GM12874 (cell line): ENCODE data around the gene SCARF2.

Experiments
- TF ChIP-seq, protein P1 (sequence below): IDR thresholded peaks from 2 replicates; pipeline ENCODE4 v1.5.1; 2011; ENCODE audit warnings: low read depth, mild to moderate bottlenecking, control low read depth, low read length, moderate library complexity; ENCODE audit not compliant: insufficient read depth

Gene SCARF2

GRCh38 chr22:20456064-20456721, 18.6 kb upstream of the SCARF2 start:
- TF ChIP-seq, protein P1, sequence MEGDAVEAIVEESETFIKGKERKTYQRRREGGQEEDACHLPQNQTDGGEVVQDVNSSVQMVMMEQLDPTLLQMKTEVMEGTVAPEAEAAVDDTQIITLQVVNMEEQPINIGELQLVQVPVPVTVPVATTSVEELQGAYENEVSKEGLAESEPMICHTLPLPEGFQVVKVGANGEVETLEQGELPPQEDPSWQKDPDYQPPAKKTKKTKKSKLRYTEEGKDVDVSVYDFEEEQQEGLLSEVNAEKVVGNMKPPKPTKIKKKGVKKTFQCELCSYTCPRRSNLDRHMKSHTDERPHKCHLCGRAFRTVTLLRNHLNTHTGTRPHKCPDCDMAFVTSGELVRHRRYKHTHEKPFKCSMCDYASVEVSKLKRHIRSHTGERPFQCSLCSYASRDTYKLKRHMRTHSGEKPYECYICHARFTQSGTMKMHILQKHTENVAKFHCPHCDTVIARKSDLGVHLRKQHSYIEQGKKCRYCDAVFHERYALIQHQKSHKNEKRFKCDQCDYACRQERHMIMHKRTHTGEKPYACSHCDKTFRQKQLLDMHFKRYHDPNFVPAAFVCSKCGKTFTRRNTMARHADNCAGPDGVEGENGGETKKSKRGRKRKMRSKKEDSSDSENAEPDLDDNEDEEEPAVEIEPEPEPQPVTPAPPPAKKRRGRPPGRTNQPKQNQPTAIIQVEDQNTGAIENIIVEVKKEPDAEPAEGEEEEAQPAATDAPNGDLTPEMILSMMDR: peak; percentile 95

DNA sequence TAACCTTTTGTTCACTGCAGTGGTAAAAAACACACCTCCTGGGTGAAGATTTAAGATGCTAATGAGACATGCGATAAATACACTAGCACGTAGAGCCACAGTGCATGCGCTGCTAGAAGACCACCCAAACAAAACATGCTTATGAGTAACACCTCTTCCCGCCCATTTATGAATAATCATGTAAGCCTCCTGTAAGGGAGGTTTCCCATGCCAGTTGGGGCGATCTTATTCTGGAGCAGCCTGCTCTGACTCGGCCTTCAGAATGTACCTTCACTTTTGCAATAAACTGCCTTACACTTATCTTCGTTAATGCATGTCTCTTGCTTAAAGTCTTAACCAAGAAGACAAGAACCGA, 18.1 kb upstream of the SCARF2 start:
- TF ChIP-seq, protein P1: no peak

DNA sequence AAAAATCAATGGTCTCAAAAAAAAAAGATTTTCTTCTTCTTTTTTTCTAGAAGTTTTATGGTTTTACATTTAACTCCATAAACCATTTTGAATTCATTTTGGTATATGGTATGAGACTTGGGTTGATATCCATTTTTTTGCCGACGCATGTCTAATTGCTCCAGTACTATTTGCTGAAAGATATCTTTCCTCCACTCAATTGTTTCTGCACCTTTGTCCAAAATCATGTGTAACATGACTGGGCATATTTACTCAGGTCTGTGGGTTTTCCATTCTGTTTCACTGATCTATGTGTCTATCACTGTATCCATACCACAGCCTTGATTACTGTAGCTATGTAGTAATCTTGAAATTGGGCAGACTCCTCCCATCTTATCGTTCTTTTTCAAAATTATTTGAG, 15.6 kb upstream of the SCARF2 start:
- TF ChIP-seq, protein P1: no peak

- TF ChIP-seq, protein P1: no peak
Observed at GRCh38 chr22:20451920-20452319, 14.3 kb upstream of the SCARF2 start.

DNA sequence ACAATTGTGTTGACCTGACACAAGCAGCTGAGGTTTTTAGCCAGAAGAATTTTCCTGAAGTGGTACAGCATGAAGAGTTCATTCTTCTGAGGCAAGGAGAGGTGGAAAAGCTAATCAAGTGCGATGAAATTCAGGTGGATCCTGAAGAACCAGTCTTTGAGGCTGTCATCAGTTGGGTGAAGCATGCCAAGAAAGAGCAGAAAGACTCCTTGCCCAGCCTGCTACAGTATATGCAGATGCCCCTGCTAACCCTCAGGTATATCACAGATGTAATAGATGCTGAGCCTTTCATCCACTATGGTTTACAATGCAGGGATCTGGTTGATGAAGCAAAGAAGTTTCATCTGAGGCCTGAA, 12.9 kb upstream of the SCARF2 start:
- TF ChIP-seq, protein P1: no peak

- TF ChIP-seq, protein P1: no peak
Observed at GRCh38 chr22:20449819-20450550, 12.4 kb upstream of the SCARF2 start.

DNA sequence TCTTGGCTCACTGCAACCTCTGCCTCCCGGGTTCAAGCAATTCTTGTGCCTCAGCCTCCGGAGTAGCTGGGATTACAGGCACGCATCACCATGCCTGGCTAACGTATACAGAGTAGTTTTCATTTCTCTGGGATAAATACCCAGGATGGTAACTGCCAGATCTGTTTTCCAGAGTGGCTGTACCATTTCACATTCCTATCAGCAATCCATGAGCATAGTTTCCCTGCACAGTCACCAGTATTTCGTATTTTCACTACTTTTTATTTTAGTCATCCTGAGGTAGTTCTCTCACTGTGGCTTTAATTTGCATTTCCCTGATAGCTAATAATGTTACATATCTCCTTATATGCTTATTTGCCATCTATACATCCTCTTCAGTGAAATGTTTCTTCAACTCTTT, 11.0 kb upstream of the SCARF2 start:
- TF ChIP-seq, protein P1: no peak
